ENCODE measurements around the gene FGF4.

GRCh38 chr11:69748637-69749036, 26.5 kb downstream of the FGF4 start:
- TF ChIP-seq CTCF (IDR thresholded peaks at IDR 0.05) (no peak), POLR2A (IDR thresholded peaks at IDR 0.05) (no peak)
